ENCODE measurements around the gene CPT1A. TPM values are rescaled to one million over a fixed set of nuclear protein-coding genes. Genes with fewer than 3 reads are reported as not detected.
A peak's percentile ranks its signal among the peaks of the same experiment; 100 is the strongest.

The CPT1A gene
- polyA plus RNA-seq, 1 of the 3 experiments (the other 2 are of a cell fraction): 31.2 TPM

DNA sequence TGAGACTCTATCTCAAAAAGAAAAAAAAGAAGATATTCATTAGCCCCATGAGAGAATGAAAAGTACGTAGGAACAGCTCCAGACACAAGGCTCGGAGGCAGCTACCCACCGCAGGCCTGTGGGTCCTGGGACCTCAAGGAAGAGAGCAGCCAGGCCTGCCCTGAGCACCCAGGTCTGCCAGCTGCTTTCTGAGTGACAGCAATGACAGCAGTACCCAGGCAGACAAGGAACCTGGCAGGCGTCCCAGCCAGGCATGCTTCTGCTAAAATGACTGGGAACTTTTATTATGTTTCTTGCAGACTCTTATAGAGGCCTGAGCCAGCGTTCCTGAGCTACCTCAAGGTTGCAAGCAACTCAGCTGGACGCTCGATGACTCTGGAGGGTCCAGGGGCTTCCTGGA is 31.6 kb downstream of the CPT1A start:
- POLR2A ChIA-PET: no interaction called here

DNA sequence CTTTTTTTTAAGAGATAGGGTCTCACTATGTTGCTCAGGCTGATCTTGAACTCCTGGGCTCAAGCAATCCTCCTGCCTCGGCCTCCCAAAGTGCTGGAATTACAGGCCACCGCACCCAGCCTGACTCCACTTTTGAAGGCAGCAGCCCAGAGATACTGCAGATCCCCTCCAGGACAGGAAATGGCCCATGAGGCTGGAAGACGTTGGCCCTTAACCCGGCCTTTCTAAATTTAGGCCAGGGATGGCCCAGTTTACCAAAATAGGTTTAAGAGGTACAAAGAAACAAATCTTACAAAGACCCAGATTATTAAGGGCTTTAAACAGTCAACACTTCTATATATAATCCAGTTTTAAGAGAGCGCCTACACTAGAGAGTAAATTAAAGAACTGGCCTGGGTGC is 32.2 kb downstream of the CPT1A start:
- CTCF ChIA-PET: interaction anchor here (1.8 to 2.1 kb wide), 2 partner anchors 11 to 199 kb away, joined by 5 to 12 read pairs; no protein-coding TSS in a partner anchor
- Histone ChIP-seq H3K4me3 (ENCODE audit: low read depth in 2 of 2, low read length in 1 of 2) (no peak overlapping the region), H3K9ac (no peak overlapping the region), H2AFZ (ENCODE audit: low read depth) (no peak overlapping the region), H3K9me2 (no peaks in the 10 kb centered on the region), H3K79me2 (ENCODE audit: insufficient read depth) (peaks cover 13% of the 10 kb centered on the region), H4K20me1 (ENCODE audit: insufficient read depth) (peaks cover 4% of the 10 kb centered on the region; the same call in 1 of the 2 replicates), H3K27me3 (ENCODE audit: insufficient read depth) (no peaks in the 10 kb centered on the region), H3F3A (replicated peaks; ENCODE audit: insufficient read depth) (peaks cover 8% of the 10 kb centered on the region), H3K4me2 (no peak overlapping the region), H3K36me3 (replicated peaks in 1 of 2; ENCODE audit: control insufficient read depth in 1 of 2, insufficient read depth in 2 of 2, low read length in 1 of 2) (peaks cover 22 to 41% of the 10 kb centered on the region in 2 experiments), H3K4me1 (ENCODE audit: control insufficient read depth in 1 of 2, insufficient read depth in 2 of 2, low read depth in 1 of 2, low read length in 1 of 2) (peaks cover 4 to 6% of the 10 kb centered on the region in 2 experiments; a peak in 2 of 4 replicates), H3K9me3 (no peaks in the 10 kb centered on the region), H3K27ac (ENCODE audit: low read depth in 2 of 2, low read length in 1 of 2) (no peak overlapping the region)
- TF ChIP-seq YY1 (IDR thresholded peaks at IDR 0.05; ENCODE audit: low read depth) (no peak), TCF12 (IDR thresholded peaks at IDR 0.05) (no peak), NRF1 (IDR thresholded peaks at IDR 0.05; ENCODE audit: low read depth, low read length) (no peak), EZH2phosphoT487 (IDR thresholded peaks at IDR 0.05; ENCODE audit: borderline replicate concordance, low read depth) (no peak), RFX5 (IDR thresholded peaks at IDR 0.05; ENCODE audit: low read length) (no peak), JUND (IDR thresholded peaks at IDR 0.05) (no peak), GABPA (IDR thresholded peaks at IDR 0.05; ENCODE audit: low read depth) (no peak), EP300 (IDR thresholded peaks at IDR 0.05; ENCODE audit: borderline replicate concordance in 1 of 2, low read depth in 1 of 2, low read length in 1 of 2) (no peak), RXRA (IDR thresholded peaks at IDR 0.05; ENCODE audit: borderline replicate concordance, low read depth) (no peak), FOSL2 (IDR thresholded peaks at IDR 0.05; ENCODE audit: borderline replicate concordance, low read depth) (no peak)
- TF ChIP-seq, protein P1, sequence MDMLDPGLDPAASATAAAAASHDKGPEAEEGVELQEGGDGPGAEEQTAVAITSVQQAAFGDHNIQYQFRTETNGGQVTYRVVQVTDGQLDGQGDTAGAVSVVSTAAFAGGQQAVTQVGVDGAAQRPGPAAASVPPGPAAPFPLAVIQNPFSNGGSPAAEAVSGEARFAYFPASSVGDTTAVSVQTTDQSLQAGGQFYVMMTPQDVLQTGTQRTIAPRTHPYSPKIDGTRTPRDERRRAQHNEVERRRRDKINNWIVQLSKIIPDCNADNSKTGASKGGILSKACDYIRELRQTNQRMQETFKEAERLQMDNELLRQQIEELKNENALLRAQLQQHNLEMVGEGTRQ (IDR thresholded peaks at IDR 0.05; ENCODE audit: borderline replicate concordance, low read depth, low read length): no peak
- TF ChIP-seq, protein P2, sequence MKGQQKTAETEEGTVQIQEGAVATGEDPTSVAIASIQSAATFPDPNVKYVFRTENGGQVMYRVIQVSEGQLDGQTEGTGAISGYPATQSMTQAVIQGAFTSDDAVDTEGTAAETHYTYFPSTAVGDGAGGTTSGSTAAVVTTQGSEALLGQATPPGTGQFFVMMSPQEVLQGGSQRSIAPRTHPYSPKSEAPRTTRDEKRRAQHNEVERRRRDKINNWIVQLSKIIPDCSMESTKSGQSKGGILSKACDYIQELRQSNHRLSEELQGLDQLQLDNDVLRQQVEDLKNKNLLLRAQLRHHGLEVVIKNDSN (IDR thresholded peaks at IDR 0.05; ENCODE audit: borderline replicate concordance, low read depth): no peak
- TF ChIP-seq, protein P3, sequence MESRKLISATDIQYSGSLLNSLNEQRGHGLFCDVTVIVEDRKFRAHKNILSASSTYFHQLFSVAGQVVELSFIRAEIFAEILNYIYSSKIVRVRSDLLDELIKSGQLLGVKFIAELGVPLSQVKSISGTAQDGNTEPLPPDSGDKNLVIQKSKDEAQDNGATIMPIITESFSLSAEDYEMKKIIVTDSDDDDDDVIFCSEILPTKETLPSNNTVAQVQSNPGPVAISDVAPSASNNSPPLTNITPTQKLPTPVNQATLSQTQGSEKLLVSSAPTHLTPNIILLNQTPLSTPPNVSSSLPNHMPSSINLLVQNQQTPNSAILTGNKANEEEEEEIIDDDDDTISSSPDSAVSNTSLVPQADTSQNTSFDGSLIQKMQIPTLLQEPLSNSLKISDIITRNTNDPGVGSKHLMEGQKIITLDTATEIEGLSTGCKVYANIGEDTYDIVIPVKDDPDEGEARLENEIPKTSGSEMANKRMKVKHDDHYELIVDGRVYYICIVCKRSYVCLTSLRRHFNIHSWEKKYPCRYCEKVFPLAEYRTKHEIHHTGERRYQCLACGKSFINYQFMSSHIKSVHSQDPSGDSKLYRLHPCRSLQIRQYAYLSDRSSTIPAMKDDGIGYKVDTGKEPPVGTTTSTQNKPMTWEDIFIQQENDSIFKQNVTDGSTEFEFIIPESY (IDR thresholded peaks at IDR 0.05; ENCODE audit: borderline replicate concordance, low read depth): no peak
- TF ChIP-seq, protein P4, sequence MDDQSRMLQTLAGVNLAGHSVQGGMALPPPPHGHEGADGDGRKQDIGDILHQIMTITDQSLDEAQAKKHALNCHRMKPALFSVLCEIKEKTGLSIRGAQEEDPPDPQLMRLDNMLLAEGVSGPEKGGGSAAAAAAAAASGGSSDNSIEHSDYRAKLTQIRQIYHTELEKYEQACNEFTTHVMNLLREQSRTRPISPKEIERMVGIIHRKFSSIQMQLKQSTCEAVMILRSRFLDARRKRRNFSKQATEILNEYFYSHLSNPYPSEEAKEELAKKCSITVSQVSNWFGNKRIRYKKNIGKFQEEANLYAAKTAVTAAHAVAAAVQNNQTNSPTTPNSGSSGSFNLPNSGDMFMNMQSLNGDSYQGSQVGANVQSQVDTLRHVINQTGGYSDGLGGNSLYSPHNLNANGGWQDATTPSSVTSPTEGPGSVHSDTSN (IDR thresholded peaks at IDR 0.05): no peak
- POLR2A ChIA-PET: no interaction called here
- DNase-seq: no peak
- 83% methylated on average over 5 of the region's 5 CpGs for WGBS (ENCODE audit: low lambda C conversion rate)

More for the DNA sequence above, 31.6 kb downstream of the CPT1A start:
- Histone ChIP-seq H3K36me3 (replicated peaks in 1 of 2; ENCODE audit: control insufficient read depth in 1 of 2, insufficient read depth in 2 of 2, low read length in 1 of 2) (peaks cover 22 to 40% of the 10 kb centered on the region in 2 experiments), H3K4me2 (no peak overlapping the region), H3K9me3 (no peaks in the 10 kb centered on the region), H4K20me1 (ENCODE audit: insufficient read depth) (peaks cover 4% of the 10 kb centered on the region; the same call in 1 of the 2 replicates), H3K4me3 (ENCODE audit: low read depth in 2 of 2, low read length in 1 of 2) (no peak overlapping the region), H2AFZ (ENCODE audit: low read depth) (no peak overlapping the region), H3F3A (replicated peaks; ENCODE audit: insufficient read depth) (peaks cover 8% of the 10 kb centered on the region), H3K9me2 (no peaks in the 10 kb centered on the region), H3K4me1 (ENCODE audit: control insufficient read depth in 1 of 2, insufficient read depth in 2 of 2, low read depth in 1 of 2, low read length in 1 of 2) (peaks cover 4 to 6% of the 10 kb centered on the region in 2 experiments; a peak in 2 of 4 replicates), H3K79me2 (ENCODE audit: insufficient read depth) (peaks cover 13% of the 10 kb centered on the region), H3K27ac (ENCODE audit: low read depth in 2 of 2, low read length in 1 of 2) (no peak overlapping the region), H3K9ac (no peak overlapping the region), H3K27me3 (ENCODE audit: insufficient read depth) (no peaks in the 10 kb centered on the region)
- CTCF ChIA-PET: interaction anchor here (0.9 to 2.1 kb wide), 5 partner anchors 12 to 199 kb away, joined by 3 to 12 read pairs (median 4); no protein-coding TSS in a partner anchor
- TF ChIP-seq RAD21 (IDR thresholded peaks at IDR 0.05; ENCODE audit: low read length) (peak; percentile 21; the same call in 1 of the 2 replicates), NRF1 (IDR thresholded peaks at IDR 0.05; ENCODE audit: low read depth, low read length) (no peak), EP300 (IDR thresholded peaks at IDR 0.05; ENCODE audit: borderline replicate concordance in 1 of 2, low read depth in 1 of 2, low read length in 1 of 2) (peak in 1 of 2 experiments; percentile 7; a peak in 1 of 4 replicates), MXI1 (IDR thresholded peaks at IDR 0.05; ENCODE audit: low read depth, low read length) (peak; percentile 97)
- 80% methylated on average over 7 of the region's 7 CpGs for WGBS (ENCODE audit: low lambda C conversion rate)
- peak; percentile 68 for DNase-seq

Measured in SK-N-SH (cell line).